Measurements from ENCODE around the gene MAGEB17.

DNA sequence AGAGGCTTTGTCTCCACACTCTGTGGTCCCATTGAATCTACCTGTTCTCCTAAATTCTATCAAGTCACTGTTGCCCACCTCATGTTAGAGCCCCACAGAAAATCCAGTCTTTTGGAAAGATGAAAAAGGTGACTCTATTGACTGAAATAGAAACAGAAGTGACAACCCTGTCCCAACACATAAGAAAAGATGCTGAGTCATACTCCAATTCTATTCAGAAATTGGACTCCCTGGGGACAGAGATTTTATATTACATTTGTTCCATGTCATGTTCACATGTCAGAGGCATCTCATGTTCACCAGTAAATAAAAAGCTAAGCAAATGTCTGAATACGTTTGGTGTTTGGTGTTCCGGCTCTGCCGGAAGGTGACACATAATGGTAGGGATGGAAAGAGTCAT, 46.9 kb upstream of the MAGEB17 start:
- no peak for TF ChIP-seq CTCF (IDR thresholded peaks at IDR 0.05; ENCODE audit: poor library complexity, severe bottlenecking)
- TF ChIP-seq MXI1 (conservative IDR thresholded peaks at IDR 0.05; ENCODE audit: poor library complexity, severe bottlenecking): no peak
- TF ChIP-seq POLR2AphosphoS5 (IDR thresholded peaks at IDR 0.05): no peak
